ENCODE measurements around the gene TAF6. TPM values are rescaled to one million over a fixed set of nuclear protein-coding genes. Genes with fewer than 3 reads are reported as not detected.

Gene TAF6
- total and polyA plus RNA-seq, 9 of the 15 experiments (the other 6 are each of a cell fraction or from before 2014, with no cell fraction given): 0.78 to 78.7 (median 21.3) TPM

- TF ChIP-seq CTCF (IDR thresholded peaks at IDR 0.05 in 2 of 3, conservative IDR thresholded peaks at IDR 0.05 in 1 of 3; ENCODE audit: insufficient read depth in 2 of 3, low read depth in 1 of 3, low read length in 3 of 3) (peak; percentile 11 to 24 (median 18); a peak in 1 of 6 replicates), EP400 (IDR thresholded peaks at IDR 0.05) (0 out of 2 replicates have a peak, but pooled peaks have one; percentile 46), FOXK1 (CRISPR knock-in tag; IDR thresholded peaks at IDR 0.05; ENCODE audit: borderline replicate concordance) (0 out of 2 replicates have a peak, but pooled peaks have one; percentile 16), BRD9 (IDR thresholded peaks at IDR 0.05; ENCODE audit: low read depth, partially characterized antibody) (peak; percentile 9), KDM1A (IDR thresholded peaks at IDR 0.05) (0 out of 4 replicates have a peak, but pooled peaks of 1 of the 2 experiments have one; percentile 23), MEF2D (tag; conservative IDR thresholded peaks at IDR 0.05; ENCODE audit: low read depth) (0 out of 2 replicates have a peak, but pooled peaks have one; percentile 12), ZFP91 (CRISPR knock-in tag; IDR thresholded peaks at IDR 0.05) (0 out of 2 replicates have a peak, but pooled peaks have one; percentile 32), MTA1 (IDR thresholded peaks at IDR 0.05; ENCODE audit: borderline replicate concordance) (0 out of 2 replicates have a peak, but pooled peaks have one; percentile 39), ZNF431 (CRISPR knock-in tag; IDR thresholded peaks at IDR 0.05) (0 out of 2 replicates have a peak, but pooled peaks have one; percentile 41), CBFB (CRISPR knock-in tag; IDR thresholded peaks at IDR 0.05) (no peak), PRDM10 (IDR thresholded peaks at IDR 0.05; ENCODE audit: partially characterized antibody) (peak; percentile 41), DNMT1 (IDR thresholded peaks at IDR 0.05) (0 out of 2 replicates have a peak, but pooled peaks have one; percentile 44), E2F5 (CRISPR knock-in tag; IDR thresholded peaks at IDR 0.05) (no peak), FOXK2 (conservative IDR thresholded peaks at IDR 0.05 in 1 of 2, IDR thresholded peaks at IDR 0.05 in 1 of 2; ENCODE audit: low read depth in 2 of 2) (peak in 1 of 2 experiments; percentile 17; a peak in 2 of 4 replicates), TBP (optimal IDR thresholded peaks at IDR 0.05; ENCODE audit: low read depth, low read length) (peak; percentile 62), PTTG1 (tag; IDR thresholded peaks at IDR 0.05; ENCODE audit: low read depth) (no peak), NCOA4 (IDR thresholded peaks at IDR 0.05; ENCODE audit: partially characterized antibody) (no peak), ZNF586 (CRISPR knock-in tag; conservative IDR thresholded peaks at IDR 0.05) (no peak), PKNOX1 (IDR thresholded peaks at IDR 0.05) (peak; percentile 67)
Measured at GRCh38 chr7:100159099-100159623, 40.0 kb upstream of the TAF6 start (continued).

Data from K562 (cell line).